K562 (cell line): ENCODE results near the gene BAD. TPM values are rescaled to one million over a fixed set of nuclear protein-coding genes. Genes with fewer than 3 reads are reported as not detected.
A peak's percentile ranks its signal among the peaks of the same experiment; 100 is the strongest.

Source experiments
- CBX1 ChIP-seq: sonication (generic); IDR thresholded peaks from 2 replicates; pipeline ENCODE4 v1.6.1; 2016; ENCODE audit warnings: antibody characterized with exemption, low read depth, mild to moderate bottlenecking
- DPF2 ChIP-seq: fragments of 450-650 bp; IDR thresholded peaks from 2 replicates; pipeline ENCODE4 v1.6.1; 2016
- ESRRA ChIP-seq: fragments of 450-650 bp; IDR thresholded peaks from 2 replicates; pipeline ENCODE4 v1.6.1; 2014; ENCODE audit warnings: low read depth, mild to moderate bottlenecking, moderate library complexity, borderline replicate concordance
- HDAC1 ChIP-seq, 2 experiments: fragments of 450-650 bp; IDR thresholded peaks; 2 replicates each; pipeline ENCODE4 v1.6.1; 2016 to 2017; ENCODE audit warnings: inconsistent platforms in 1 of 2, mild to moderate bottlenecking in 1 of 2, moderate library complexity in 1 of 2
- IRF2 ChIP-seq: sonication (generic); formaldehyde crosslinking; IDR thresholded peaks from 2 replicates; pipeline ENCODE4 v1.8.1; 2022; ENCODE audit warnings: mild to moderate bottlenecking, missing genetic modification reagents
- KAT2B ChIP-seq: IDR thresholded peaks from one replicate; pipeline ENCODE4 v1.6.1; 2012; ENCODE audit warnings: low read depth, mild to moderate bottlenecking, control low read depth, inconsistent platforms, low read length, moderate library complexity
- KAT7 ChIP-seq: sonication (generic); formaldehyde crosslinking; IDR thresholded peaks from 2 replicates; pipeline ENCODE4 v1.8.0; 2022; ENCODE audit warnings: missing genetic modification reagents, mild to moderate bottlenecking, borderline replicate concordance
- KLF1 ChIP-seq: fragments of 450-650 bp; IDR thresholded peaks from 2 replicates; pipeline ENCODE4 v1.6.1; 2016; ENCODE audit warnings: missing genetic modification characterization, missing compliant biosample characterization
- MTA2 ChIP-seq: fragments of 450-650 bp; IDR thresholded peaks from 2 replicates; pipeline ENCODE4 v1.6.1; 2016; ENCODE audit warnings: low read depth
- MTA3 ChIP-seq: fragments of 450-650 bp; formaldehyde crosslinking; IDR thresholded peaks from 2 replicates; pipeline ENCODE4 v1.6.1; 2017; ENCODE audit warnings: mild to moderate bottlenecking, borderline replicate concordance
- PHF20 ChIP-seq: fragments of 450-650 bp; IDR thresholded peaks from 2 replicates; pipeline ENCODE4 v1.6.1; 2018; ENCODE audit not compliant: partially characterized antibody
- PPARD ChIP-seq: fragments of 250-450 bp; sonication (Bioruptor Pico); IDR thresholded peaks from 2 replicates; pipeline ENCODE4 v1.8.0; 2022; ENCODE audit warnings: inconsistent platforms, mild to moderate bottlenecking, moderate library complexity
- PTBP1 ChIP-seq: fragments of 200-400 bp; formaldehyde crosslinking; IDR thresholded peaks from 2 replicates; pipeline ENCODE4 v1.6.1; 2017; ENCODE audit warnings: low read depth, low read length
- RBM25 ChIP-seq: fragments of 200-400 bp; formaldehyde crosslinking; IDR thresholded peaks from 2 replicates; pipeline ENCODE4 v1.6.1; 2018; ENCODE audit warnings: low read length, low read depth, moderate library complexity; ENCODE audit not compliant: severe bottlenecking
- RCOR1 ChIP-seq, 2 experiments: IDR thresholded peaks; 2 replicates each; pipeline ENCODE4 v1.6.1; 2012; ENCODE audit warnings: low read depth in 2 of 2, low read length in 2 of 2, borderline replicate concordance in 1 of 2, improper control_type of control experiment in 1 of 2
- SIN3A ChIP-seq, 2 experiments: fragments of 150-350 bp in 1 of 2; IDR thresholded peaks; 2 replicates each; pipeline ENCODE4 v1.6.1; 2011 to 2016; ENCODE audit warnings: borderline replicate concordance in 2 of 2, low read depth in 2 of 2, low read length in 2 of 2, mild to moderate bottlenecking in 2 of 2, moderate library complexity in 2 of 2; ENCODE audit not compliant: control insufficient read depth in 1 of 2
- SMAD3 ChIP-seq: fragments of 450-650 bp; formaldehyde crosslinking; conservative IDR thresholded peaks from 2 replicates; pipeline ENCODE4 v1.4.0; 2020; ENCODE audit warnings: mild to moderate bottlenecking
- SMARCA5 ChIP-seq: fragments of 450-650 bp; IDR thresholded peaks from 2 replicates; pipeline ENCODE4 v1.6.1; 2016
- SREBF1 ChIP-seq: fragments of 150-350 bp; IDR thresholded peaks from 2 replicates; pipeline ENCODE4 v1.6.1; 2014; ENCODE audit warnings: antibody characterized with exemption, low read depth, low read length, borderline replicate concordance
- TAF1 ChIP-seq: IDR thresholded peaks from 2 replicates; pipeline ENCODE4 v1.6.1; 2011; ENCODE audit warnings: mild to moderate bottlenecking, low read length, moderate library complexity; ENCODE audit not compliant: insufficient read depth, control insufficient read depth, severe bottlenecking; ENCODE audit errors: extremely low read depth
- ZFP36 ChIP-seq: fragments of 150-350 bp; IDR thresholded peaks from 2 replicates; pipeline ENCODE4 v1.6.1; 2018; ENCODE audit warnings: low read length, low read depth; ENCODE audit not compliant: partially characterized antibody
- ZNF830 ChIP-seq: fragments of 250-450 bp; sonication (Bioruptor Pico); IDR thresholded peaks from 2 replicates; pipeline ENCODE4 v1.5.0; 2021; ENCODE audit warnings: mild to moderate bottlenecking
- polyA plus RNA-seq, 8 experiments: library from polyadenylated mRNA; depleted of rRNA in 4 of 8; stranded (reverse) in 5 of 8; unstranded in 3 of 8; fragments of >200 nt; fragmentation: Nextera tagmentation in 2 of 8; fragmentation: Illumina TruSeq in 1 of 8; extraction: Ambion mirVana in 2 of 8; extraction: Trizol in 1 of 8; gene quantifications; 2 replicates each; pipeline versions ENCODE4 v1.2.1 to v1.2.3, GENCODE V29; 2011 to 2014; ENCODE audit warnings: inconsistent platforms in 1 of 8, missing spikeins in 1 of 8
- total RNA-seq, 7 experiments: library from RNA; depleted of rRNA in 6 of 7; stranded (reverse); fragments of >200 nt in 6 of 7; fragmentation: Illumina TruSeq in 2 of 7; extraction: Trizol in 2 of 7; gene quantifications; 2 replicates each; pipeline versions ENCODE4 v1.2.1 to v1.2.3, GENCODE V29; 2011 to 2021; ENCODE audit warnings: low replicate concordance in 1 of 7
- TF ChIP-seq, protein P1 (sequence below): IDR thresholded peaks from 3 replicates; pipeline ENCODE4 v1.6.1; 2011; ENCODE audit warnings: borderline replicate concordance, mild to moderate bottlenecking, moderate library complexity; ENCODE audit not compliant: insufficient read length; ENCODE audit errors: extremely low read depth
- TF ChIP-seq, protein P2 (sequence below): fragments of 250-450 bp; sonication (Bioruptor Pico); IDR thresholded peaks from 2 replicates; pipeline ENCODE4 v1.6.1; 2021; ENCODE audit warnings: mild to moderate bottlenecking

The BAD gene
- total and polyA plus RNA-seq, 9 of the 15 experiments (the other 6 are each of a cell fraction or from before 2014, with no cell fraction given) = 0.61 to 45.6 (median 11.8) TPM

DNA sequence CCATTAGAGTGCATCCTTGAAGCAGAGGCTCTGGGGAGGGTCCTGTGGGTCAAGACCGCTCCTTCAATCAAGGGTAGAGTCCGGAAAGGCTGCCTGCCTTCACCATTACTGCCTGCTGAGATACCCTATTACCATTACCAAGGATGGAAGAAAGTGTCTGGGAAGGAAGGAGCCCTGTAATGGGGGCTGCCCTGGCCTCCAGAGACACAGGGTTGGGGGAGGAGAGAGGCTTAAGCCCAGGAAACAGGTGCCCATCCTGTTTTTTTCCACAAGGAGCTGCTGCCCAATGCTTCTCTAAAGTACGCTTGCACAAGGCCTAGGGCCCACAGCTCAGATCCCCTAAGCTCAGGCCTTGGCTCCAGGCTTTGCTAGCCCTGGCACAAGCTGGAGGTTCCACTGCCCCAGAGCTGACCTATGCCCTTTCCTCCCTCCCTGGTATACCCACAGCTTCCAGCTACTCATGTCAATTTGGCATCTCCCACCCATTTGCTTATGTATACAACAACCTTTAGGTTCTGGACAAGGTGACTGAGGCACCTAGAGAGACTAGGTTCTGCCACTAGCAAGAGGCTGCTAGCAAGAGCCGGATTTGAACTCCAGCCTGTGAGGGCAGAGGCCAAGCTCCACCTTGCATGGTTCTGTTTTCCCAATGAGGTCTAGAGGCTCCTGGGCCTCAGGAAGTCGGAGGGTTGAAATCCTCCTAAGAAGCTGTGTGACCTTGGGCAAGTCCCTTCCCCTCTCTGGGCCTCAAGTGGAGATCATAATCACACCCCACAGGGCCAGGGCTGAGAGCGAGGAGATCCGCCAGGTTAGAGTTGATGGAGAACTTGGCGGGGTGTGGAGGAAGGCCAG is 34.7 kb downstream of the BAD start (continued):
- TF ChIP-seq, protein P1, sequence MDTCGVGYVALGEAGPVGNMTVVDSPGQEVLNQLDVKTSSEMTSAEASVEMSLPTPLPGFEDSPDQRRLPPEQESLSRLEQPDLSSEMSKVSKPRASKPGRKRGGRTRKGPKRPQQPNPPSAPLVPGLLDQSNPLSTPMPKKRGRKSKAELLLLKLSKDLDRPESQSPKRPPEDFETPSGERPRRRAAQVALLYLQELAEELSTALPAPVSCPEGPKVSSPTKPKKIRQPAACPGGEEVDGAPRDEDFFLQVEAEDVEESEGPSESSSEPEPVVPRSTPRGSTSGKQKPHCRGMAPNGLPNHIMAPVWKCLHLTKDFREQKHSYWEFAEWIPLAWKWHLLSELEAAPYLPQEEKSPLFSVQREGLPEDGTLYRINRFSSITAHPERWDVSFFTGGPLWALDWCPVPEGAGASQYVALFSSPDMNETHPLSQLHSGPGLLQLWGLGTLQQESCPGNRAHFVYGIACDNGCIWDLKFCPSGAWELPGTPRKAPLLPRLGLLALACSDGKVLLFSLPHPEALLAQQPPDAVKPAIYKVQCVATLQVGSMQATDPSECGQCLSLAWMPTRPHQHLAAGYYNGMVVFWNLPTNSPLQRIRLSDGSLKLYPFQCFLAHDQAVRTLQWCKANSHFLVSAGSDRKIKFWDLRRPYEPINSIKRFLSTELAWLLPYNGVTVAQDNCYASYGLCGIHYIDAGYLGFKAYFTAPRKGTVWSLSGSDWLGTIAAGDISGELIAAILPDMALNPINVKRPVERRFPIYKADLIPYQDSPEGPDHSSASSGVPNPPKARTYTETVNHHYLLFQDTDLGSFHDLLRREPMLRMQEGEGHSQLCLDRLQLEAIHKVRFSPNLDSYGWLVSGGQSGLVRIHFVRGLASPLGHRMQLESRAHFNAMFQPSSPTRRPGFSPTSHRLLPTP = no peak
- no peak for TF ChIP-seq SMAD3 (CRISPR knock-in tag)
- TF ChIP-seq PTBP1 = peak; percentile 96
- no peak for TF ChIP-seq TAF1
- no peak for TF ChIP-seq KLF1
- TF ChIP-seq SREBF1 = no peak
- peak; percentile 94 for TF ChIP-seq SMARCA5
- TF ChIP-seq HDAC1 (IDR thresholded peaks at IDR 0.05) = peak; percentile 37 to 74; a peak in 2 of 4 replicates
- no peak for TF ChIP-seq MTA2
- TF ChIP-seq ZFP36 = peak; percentile 97
- TF ChIP-seq ESRRA = peak; percentile 36; the same call in 1 of the 2 replicates
- TF ChIP-seq, protein P2, sequence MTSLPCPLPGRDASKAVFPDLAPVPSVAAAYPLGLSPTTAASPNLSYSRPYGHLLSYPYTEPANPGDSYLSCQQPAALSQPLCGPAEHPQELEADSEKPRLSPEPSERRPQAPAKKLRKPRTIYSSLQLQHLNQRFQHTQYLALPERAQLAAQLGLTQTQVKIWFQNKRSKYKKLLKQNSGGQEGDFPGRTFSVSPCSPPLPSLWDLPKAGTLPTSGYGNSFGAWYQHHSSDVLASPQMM = no peak
- no peak for TF ChIP-seq ZNF830
- TF ChIP-seq IRF2 (CRISPR knock-in tag) = no peak
- peak; percentile 70 to 95 for TF ChIP-seq RCOR1 (IDR thresholded peaks at IDR 0.05; ENCODE audit: borderline replicate concordance in 1 of 2, low read depth in 2 of 2, low read length in 2 of 2)
- TF ChIP-seq SIN3A (IDR thresholded peaks at IDR 0.05; ENCODE audit: borderline replicate concordance in 2 of 2, control insufficient read depth in 1 of 2, low read depth in 2 of 2, low read length in 2 of 2) = no peak
- TF ChIP-seq KAT2B = no peak
- peak; percentile 99 for TF ChIP-seq RBM25
- no peak for TF ChIP-seq KAT7 (CRISPR knock-in tag)
- TF ChIP-seq MTA3 = 0 out of 2 replicates have a peak, but pooled peaks have one; percentile 29
- peak; percentile 78; the same call in 1 of the 2 replicates for TF ChIP-seq CBX1
- TF ChIP-seq PPARD = no peak
- TF ChIP-seq DPF2 = peak; percentile 13; the same call in 1 of the 2 replicates
- peak; percentile 14 for TF ChIP-seq PHF20
